B cell (primary cell): ENCODE data around the gene TANC1.

Experiments used
- CTCF ChIP-seq: fragments of 200-600 bp; IDR thresholded peaks from one replicate; pipeline ENCODE4 v1.8.0; 2022; ENCODE audit warnings: antibody characterized with exemption, mild to moderate bottlenecking
- EZH2 ChIP-seq: IDR thresholded peaks from 2 replicates; pipeline ENCODE4 v1.6.1; 2012; ENCODE audit warnings: borderline replicate concordance, low read depth, mild to moderate bottlenecking, moderate library complexity, low read length; ENCODE audit not compliant: insufficient read depth, poor library complexity, severe bottlenecking

GRCh38 chr2:159032580-159032979, 64.1 kb downstream of the TANC1 start:
- TF ChIP-seq CTCF (no peak), EZH2 (no peak)
